HepG2 (cell line): ENCODE results near the gene C14orf93. TPM values are rescaled to one million over a fixed set of nuclear protein-coding genes. Genes with fewer than 3 reads are reported as not detected.
A peak's percentile ranks its signal among the peaks of the same experiment; 100 is the strongest.

ENCODE experiments used
- ATM ChIP-seq: fragments of 450-650 bp; IDR thresholded peaks from 2 replicates; pipeline ENCODE4 v1.7.1; 2017; ENCODE audit warnings: mild to moderate bottlenecking, borderline replicate concordance
- CREM ChIP-seq, 2 experiments: sonication (generic) in 1 of 2; formaldehyde crosslinking in 1 of 2; IDR thresholded peaks; 2 replicates each; pipeline versions ENCODE4 v1.4.0 to v1.6.1; 2016 to 2020; ENCODE audit warnings: antibody characterized with exemption in 1 of 2, mild to moderate bottlenecking in 1 of 2, missing genetic modification reagents in 1 of 2
- NFATC3 ChIP-seq: sonication (generic); formaldehyde crosslinking; IDR thresholded peaks from 2 replicates; pipeline ENCODE4 v1.5.1; 2020; ENCODE audit warnings: mild to moderate bottlenecking, missing genetic modification reagents
- NFE2 ChIP-seq: sonication (generic); formaldehyde crosslinking; IDR thresholded peaks from 2 replicates; pipeline ENCODE4 v1.4.0; 2020; ENCODE audit warnings: missing genetic modification reagents
- NR2F2 ChIP-seq: IDR thresholded peaks from 2 replicates; pipeline ENCODE4 v1.6.1; 2012; ENCODE audit warnings: low read depth, inconsistent platforms, borderline replicate concordance
- ZFYVE20 ChIP-seq: sonication (generic); formaldehyde crosslinking; IDR thresholded peaks from 2 replicates; pipeline ENCODE4 v1.8.0; 2023; ENCODE audit warnings: low read depth, mild to moderate bottlenecking, moderate library complexity, missing genetic modification reagents, borderline replicate concordance
- ZNF234 ChIP-seq: sonication (generic); formaldehyde crosslinking; conservative IDR thresholded peaks from 2 replicates; pipeline ENCODE4 v1.5.1; 2020; ENCODE audit warnings: mild to moderate bottlenecking, missing genetic modification reagents
- ZNF614 ChIP-seq: IDR thresholded peaks from 2 replicates; pipeline ENCODE4 v1.6.1; 2018; ENCODE audit warnings: missing biosample characterization, missing genetic modification reagents, inconsistent platforms, borderline replicate concordance
- ZNF646 ChIP-seq: sonication (generic); formaldehyde crosslinking; IDR thresholded peaks from 2 replicates; pipeline ENCODE4 v1.9.0; 2021; ENCODE audit warnings: mild to moderate bottlenecking, missing genetic modification reagents
- ZNF652 ChIP-seq: IDR thresholded peaks from 2 replicates; pipeline ENCODE4 v1.6.1; 2016; ENCODE audit warnings: low read depth, borderline replicate concordance
- polyA plus RNA-seq, 8 experiments: library from polyadenylated mRNA; depleted of rRNA in 3 of 8; stranded (reverse) in 7 of 8; unstranded in 1 of 8; fragments of >200 nt; fragmentation: Illumina TruSeq in 4 of 8; extraction: Trizol in 4 of 8; gene quantifications; 2 replicates each; pipeline versions ENCODE4 v1.2.1 to v1.2.3, GENCODE V29; 2011 to 2016; ENCODE audit warnings: low read depth in 4 of 8, missing spikeins in 1 of 8, mixed read lengths in 1 of 8; ENCODE audit not compliant: insufficient read depth in 1 of 8
- total RNA-seq, 5 experiments: library from RNA; depleted of rRNA; stranded (reverse); fragments of >200 nt; fragmentation: Illumina TruSeq; extraction: Trizol; gene quantifications; 2 replicates each; pipeline ENCODE4 v1.2.3, GENCODE V29; 2016; ENCODE audit warnings: low read depth in 1 of 5
- TF ChIP-seq, protein P1 (sequence below): sonication (generic); formaldehyde crosslinking; IDR thresholded peaks from 2 replicates; pipeline ENCODE4 v1.4.0; 2020; ENCODE audit warnings: missing genetic modification reagents
- TF ChIP-seq, protein P2 (sequence below): sonication (generic); formaldehyde crosslinking; IDR thresholded peaks from 2 replicates; pipeline ENCODE4 v1.5.1; 2020; ENCODE audit warnings: mild to moderate bottlenecking, missing genetic modification reagents, moderate library complexity
- TF ChIP-seq, protein P3 (sequence below): sonication (generic); formaldehyde crosslinking; IDR thresholded peaks from 2 replicates; pipeline ENCODE4 v1.5.1; 2020; ENCODE audit warnings: missing genetic modification reagents, mild to moderate bottlenecking, borderline replicate concordance
- TF ChIP-seq, protein P4 (sequence below): IDR thresholded peaks from 2 replicates; pipeline ENCODE4 v1.6.1; 2016; ENCODE audit warnings: missing genetic modification reagents, missing compliant biosample characterization

Gene C14orf93
- total and polyA plus RNA-seq, 2 of the 13 experiments (the other 11 are each of a cell fraction or from before 2014, with no cell fraction given), result 11.4 to 22.5 TPM

DNA sequence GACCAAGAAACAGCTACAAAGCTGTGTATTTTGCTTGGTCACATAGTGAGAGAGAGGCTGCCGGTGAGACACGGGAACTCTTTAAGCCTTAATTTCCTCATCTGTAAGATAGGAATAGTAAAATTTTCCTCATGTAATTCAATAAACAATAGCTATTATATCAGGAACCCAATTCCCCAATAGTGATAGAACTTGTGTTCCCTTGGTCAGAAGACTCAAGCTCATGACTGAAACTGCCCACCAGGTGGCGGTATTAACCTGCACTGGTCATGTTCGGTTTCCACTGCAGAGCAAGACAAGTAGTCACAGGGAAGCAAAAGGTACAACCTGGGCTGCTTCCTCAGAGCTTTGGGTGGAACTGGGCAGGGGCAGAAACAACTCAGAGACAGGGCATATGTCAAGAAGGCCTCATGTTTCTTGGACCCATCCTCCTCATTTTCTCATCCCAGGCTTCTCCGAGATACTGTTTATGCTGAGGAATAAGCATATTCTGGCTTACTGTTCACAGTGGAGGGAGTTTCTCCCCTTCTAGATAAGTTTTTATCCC, 23.4 kb downstream of the C14orf93 start (continued):
- TF ChIP-seq, protein P1, sequence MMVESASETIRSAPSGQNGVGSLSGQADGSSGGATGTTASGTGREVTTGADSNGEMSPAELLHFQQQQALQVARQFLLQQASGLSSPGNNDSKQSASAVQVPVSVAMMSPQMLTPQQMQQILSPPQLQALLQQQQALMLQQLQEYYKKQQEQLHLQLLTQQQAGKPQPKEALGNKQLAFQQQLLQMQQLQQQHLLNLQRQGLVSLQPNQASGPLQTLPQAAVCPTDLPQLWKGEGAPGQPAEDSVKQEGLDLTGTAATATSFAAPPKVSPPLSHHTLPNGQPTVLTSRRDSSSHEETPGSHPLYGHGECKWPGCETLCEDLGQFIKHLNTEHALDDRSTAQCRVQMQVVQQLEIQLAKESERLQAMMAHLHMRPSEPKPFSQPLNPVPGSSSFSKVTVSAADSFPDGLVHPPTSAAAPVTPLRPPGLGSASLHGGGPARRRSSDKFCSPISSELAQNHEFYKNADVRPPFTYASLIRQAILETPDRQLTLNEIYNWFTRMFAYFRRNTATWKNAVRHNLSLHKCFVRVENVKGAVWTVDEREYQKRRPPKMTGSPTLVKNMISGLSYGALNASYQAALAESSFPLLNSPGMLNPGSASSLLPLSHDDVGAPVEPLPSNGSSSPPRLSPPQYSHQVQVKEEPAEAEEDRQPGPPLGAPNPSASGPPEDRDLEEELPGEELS (CRISPR knock-in tag), result no peak
- TF ChIP-seq ZNF646 (CRISPR knock-in tag) (no peak), NFATC3 (CRISPR knock-in tag) (0 out of 2 replicates have a peak, but pooled peaks have one; percentile 17), ZNF234 (no peak), ZFYVE20 (CRISPR knock-in tag) (no peak), ZNF614 (CRISPR knock-in tag) (peak; percentile 92), NFE2 (CRISPR knock-in tag) (no peak), NR2F2 (no peak), CREM (IDR thresholded peaks at IDR 0.05) (no peak), CREM (CRISPR knock-in tag; IDR thresholded peaks at IDR 0.05) (no peak), ZNF652 (CRISPR knock-in tag) (no peak), ATM (no peak)
- TF ChIP-seq, protein P2, sequence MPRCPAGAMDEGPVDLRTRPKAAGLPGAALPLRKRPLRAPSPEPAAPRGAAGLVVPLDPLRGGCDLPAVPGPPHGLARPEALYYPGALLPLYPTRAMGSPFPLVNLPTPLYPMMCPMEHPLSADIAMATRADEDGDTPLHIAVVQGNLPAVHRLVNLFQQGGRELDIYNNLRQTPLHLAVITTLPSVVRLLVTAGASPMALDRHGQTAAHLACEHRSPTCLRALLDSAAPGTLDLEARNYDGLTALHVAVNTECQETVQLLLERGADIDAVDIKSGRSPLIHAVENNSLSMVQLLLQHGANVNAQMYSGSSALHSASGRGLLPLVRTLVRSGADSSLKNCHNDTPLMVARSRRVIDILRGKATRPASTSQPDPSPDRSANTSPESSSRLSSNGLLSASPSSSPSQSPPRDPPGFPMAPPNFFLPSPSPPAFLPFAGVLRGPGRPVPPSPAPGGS, result 0 out of 2 replicates have a peak, but pooled peaks have one; percentile 76
- TF ChIP-seq, protein P3, sequence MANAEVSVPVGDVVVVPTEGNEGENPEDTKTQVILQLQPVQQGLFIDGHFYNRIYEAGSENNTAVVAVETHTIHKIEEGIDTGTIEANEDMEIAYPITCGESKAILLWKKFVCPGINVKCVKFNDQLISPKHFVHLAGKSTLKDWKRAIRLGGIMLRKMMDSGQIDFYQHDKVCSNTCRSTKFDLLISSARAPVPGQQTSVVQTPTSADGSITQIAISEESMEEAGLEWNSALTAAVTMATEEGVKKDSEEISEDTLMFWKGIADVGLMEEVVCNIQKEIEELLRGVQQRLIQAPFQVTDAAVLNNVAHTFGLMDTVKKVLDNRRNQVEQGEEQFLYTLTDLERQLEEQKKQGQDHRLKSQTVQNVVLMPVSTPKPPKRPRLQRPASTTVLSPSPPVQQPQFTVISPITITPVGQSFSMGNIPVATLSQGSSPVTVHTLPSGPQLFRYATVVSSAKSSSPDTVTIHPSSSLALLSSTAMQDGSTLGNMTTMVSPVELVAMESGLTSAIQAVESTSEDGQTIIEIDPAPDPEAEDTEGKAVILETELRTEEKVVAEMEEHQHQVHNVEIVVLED (CRISPR knock-in tag), result no peak
- TF ChIP-seq, protein P4, sequence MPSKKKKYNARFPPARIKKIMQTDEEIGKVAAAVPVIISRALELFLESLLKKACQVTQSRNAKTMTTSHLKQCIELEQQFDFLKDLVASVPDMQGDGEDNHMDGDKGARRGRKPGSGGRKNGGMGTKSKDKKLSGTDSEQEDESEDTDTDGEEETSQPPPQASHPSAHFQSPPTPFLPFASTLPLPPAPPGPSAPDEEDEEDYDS (CRISPR knock-in tag), result peak; percentile 69
